Glomerular visceral epithelial cell (primary cell): ENCODE data around the gene PATE4.

Experiments used
- DNase-seq: peaks from one replicate; pipeline ENCODE4 v3.0.0-alpha.2; 2016; ENCODE audit errors: extremely low spot score

Gene PATE4

GRCh38 chr11:125887373-125888324 lies 54.5 kb downstream of the PATE4 start, which contains the start of gene HYLS1:
Gene HYLS1, plus strand, starts transcription at chr11:125887668. Its CDS starts 11,701 bp downstream, at chr11:125899369.
- peak; percentile 94 for DNase-seq
